Right renal cortex interstitium (tissue), 3 donors: Measurements from ENCODE around the gene WIPF2. TPM values are rescaled to one million over a fixed set of nuclear protein-coding genes. Genes with fewer than 3 reads are reported as not detected.
A peak's percentile ranks its signal among the peaks of the same experiment; 100 is the strongest.

Experiments used
- DNase-seq, 3 donors: peaks; one replicate each; pipeline ENCODE4 v3.0.0-alpha.2; 2013; ENCODE audit warnings: low read depth in 3 of 3, low spot score in 2 of 3
- polyA plus RNA-seq, 3 donors: library from polyadenylated mRNA; unstranded; fragments of 120-200 nt; gene quantifications; one replicate each; pipeline ENCODE4 v1.2.1, GENCODE V29; 2013; ENCODE audit not compliant: insufficient read length in 3 of 3

WIPF2 gene
- polyA plus RNA-seq, 3 donors, result 26.1 to 28.5 (median 27.8) TPM

GRCh38 chr17:40312131-40312731, 93.1 kb downstream of the WIPF2 start:
- DNase-seq, result no peak

GRCh38 chr17:40312893-40313667, 94.0 kb downstream of the WIPF2 start:
- DNase-seq, result no peak

DNA sequence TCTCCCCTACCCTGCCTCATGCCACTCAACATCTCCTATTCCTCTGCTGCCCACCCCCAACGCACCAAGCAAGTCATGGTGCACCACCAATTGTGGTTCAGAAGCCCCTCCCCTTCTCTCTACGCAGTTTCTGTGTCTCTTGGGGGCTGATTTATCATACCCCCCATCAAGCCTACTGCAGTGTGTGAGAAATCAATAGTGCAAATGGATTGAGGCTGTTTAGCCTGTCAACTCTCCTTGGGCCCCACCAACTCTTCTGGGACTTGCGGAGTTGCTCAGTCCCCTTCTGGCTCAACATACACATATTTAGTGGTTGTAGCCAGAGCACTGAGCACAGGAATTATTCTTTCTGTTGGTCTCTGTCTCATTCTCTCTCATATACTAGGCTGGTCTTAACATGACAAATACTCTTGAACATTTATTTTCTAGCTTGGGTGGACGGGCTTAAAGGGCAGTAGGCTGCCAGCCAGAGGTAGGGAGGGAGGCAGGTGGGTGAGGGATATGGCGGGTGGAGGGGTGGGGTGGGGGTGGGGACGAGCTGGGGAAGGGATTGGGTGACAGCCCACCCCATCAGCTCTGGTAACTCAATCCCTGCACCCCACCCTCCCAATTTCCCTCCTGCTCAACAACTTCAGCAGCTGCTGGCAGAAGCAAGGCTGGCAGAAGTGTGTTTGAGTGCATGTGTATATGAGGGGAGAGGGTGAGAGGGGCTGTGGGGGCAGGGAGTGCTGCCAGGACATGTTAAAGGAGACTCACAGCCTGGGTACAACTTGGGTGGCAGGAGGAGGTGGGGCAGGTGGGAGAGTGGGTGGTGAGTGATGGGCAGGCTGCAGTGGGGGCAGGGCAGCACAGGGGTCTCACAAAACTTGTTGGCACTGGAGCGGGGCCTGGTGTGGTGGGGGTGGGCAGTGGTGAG, 94.8 kb downstream of the WIPF2 start:
- DNase-seq, result no peak

DNA sequence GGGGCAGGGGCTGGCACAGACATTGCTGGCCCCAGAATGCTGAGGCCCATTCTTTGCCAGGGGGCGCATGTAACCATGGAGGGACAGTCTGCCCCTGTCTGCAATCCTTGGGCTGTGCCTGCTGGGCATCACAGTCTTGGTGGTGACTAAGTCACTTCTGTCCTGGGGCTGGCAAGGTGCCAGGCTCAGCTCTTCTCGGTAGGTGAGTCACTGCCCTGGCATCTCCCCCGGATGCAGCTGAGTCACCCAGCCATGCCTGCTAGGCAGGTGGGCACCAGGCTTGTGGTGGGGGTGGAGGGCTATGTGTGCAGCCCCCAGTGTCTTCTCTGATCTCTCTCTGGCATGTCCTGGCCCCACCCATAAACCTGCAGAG, 95.5 kb downstream of the WIPF2 start:
- DNase-seq, result no peak

DNA sequence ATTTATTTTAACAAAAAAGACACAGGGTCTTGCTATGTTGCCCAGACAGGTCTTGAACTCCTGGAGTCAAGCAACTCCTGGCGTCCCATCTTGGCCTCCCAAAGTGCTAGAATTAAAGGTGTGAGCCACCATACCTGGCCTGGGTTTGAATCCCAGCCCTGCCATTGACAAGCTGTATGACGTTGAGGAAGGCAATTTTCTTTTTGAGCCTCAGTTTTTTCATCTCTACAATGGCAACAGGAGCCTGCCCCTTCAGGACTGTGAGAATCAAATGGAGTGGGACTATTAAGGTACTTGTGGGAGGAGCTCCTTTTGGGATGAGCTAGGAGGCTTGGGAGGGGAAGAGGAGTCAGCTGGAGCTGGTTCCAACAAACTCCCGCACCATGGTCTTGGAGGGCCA, 96.1 kb downstream of the WIPF2 start:
- DNase-seq, result no peak

GRCh38 chr17:40315678-40316570, 96.8 kb downstream of the WIPF2 start:
- DNase-seq, result no peak

DNA sequence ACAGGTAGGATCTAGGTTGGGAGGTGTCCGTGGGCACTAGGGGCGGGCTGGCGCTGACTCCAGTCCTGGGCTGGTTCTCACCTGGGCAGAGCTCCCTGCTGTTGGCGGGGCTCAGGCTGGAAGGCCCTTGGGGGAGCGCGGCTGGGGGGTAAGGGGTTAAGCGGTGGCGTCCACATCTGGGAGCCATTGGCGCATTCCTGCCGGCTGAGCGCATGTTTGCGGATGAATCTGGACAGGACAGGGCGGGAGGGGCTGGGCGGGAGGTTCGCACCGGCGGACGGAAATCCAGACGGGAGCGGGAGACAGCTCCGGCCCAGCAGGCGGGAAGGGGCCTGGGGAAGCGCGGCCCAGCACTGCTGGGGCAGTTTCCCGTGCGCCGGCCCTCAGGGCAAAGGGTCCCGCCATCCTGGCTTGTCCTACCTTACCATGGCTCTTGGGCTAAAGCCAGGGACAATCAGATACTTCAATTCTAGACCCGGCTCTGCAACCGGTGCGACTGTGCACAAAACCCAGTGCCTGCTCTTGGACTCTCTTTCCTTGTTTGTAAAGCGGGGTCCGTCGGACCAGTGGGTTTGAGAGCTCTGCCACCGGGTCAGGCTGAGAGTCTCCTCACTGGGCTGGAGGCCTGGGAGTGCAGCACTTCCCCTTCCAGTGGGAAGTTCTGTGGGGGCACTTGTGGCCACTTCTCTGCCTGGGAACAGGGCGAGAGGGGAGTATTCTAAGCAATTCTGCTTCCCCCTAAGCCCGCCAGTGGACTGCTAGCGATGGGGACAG, 97.7 kb downstream of the WIPF2 start:
- no peak for DNase-seq

- no peak for DNase-seq
These were observed 98.3 kb downstream of the WIPF2 start for GRCh38 chr17:40317345-40317873.

DNA sequence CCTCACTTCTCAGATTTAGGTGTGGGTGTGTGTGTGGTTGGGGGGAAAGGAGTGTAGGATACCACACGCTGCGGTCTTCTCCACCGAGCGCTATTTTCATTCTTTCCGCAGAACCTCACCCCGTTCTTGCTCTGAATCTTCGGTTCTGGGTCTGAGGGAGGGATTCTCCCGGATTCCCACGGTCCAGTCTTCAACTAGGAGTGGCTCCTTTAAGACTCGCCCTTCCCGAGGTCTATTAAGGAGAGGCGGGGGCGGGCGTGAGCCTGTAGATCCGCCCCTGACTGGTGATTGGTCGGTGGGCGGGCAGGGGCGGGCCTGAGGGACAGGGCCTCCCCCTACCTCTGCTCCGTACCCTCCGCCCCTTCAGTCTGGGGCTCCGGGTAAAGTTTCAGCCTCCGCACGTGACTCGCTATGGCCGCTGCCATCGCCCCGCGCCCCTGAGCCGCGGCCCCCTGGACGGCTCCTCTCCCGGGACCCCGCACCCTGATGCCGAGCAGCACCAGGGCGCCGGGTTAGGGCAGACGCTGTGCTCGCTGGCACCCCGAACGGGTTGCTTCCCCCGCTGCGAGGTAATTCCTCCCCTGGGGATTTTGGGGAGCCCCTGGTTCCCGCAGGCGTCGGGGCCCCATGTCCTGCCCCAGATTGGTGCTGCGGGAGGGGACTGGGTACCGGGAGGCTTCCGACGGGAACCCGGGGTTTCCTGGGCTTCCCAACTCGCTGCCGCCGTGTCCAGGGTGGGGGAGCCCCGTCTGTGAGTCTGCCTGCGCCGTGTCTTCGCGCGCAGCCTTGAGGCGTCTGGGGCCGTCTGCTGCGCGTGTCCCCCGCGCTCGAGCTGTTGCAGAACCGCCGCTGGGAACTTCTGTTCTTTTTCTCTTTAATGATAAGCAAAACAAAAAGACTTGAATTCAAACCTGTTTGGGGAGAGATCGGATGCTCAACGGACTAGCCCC, 99.1 kb downstream of the WIPF2 start:
- DNase-seq, result peak in 2 of 3 donors; percentile 91 to 93

GRCh38 chr17:40318830-40319391, 99.8 kb downstream of the WIPF2 start:
- no peak for DNase-seq

- DNase-seq, result no peak
These were observed 100.8 kb downstream of the WIPF2 start for GRCh38 chr17:40319651-40320540.

GRCh38 chr17:40320756-40321523, 101.8 kb downstream of the WIPF2 start:
- DNase-seq, result no peak

- DNase-seq, result no peak
These were observed 102.4 kb downstream of the WIPF2 start for GRCh38 chr17:40321524-40321929.

GRCh38 chr17:40321961-40322357, 102.9 kb downstream of the WIPF2 start:
- DNase-seq, result no peak

DNA sequence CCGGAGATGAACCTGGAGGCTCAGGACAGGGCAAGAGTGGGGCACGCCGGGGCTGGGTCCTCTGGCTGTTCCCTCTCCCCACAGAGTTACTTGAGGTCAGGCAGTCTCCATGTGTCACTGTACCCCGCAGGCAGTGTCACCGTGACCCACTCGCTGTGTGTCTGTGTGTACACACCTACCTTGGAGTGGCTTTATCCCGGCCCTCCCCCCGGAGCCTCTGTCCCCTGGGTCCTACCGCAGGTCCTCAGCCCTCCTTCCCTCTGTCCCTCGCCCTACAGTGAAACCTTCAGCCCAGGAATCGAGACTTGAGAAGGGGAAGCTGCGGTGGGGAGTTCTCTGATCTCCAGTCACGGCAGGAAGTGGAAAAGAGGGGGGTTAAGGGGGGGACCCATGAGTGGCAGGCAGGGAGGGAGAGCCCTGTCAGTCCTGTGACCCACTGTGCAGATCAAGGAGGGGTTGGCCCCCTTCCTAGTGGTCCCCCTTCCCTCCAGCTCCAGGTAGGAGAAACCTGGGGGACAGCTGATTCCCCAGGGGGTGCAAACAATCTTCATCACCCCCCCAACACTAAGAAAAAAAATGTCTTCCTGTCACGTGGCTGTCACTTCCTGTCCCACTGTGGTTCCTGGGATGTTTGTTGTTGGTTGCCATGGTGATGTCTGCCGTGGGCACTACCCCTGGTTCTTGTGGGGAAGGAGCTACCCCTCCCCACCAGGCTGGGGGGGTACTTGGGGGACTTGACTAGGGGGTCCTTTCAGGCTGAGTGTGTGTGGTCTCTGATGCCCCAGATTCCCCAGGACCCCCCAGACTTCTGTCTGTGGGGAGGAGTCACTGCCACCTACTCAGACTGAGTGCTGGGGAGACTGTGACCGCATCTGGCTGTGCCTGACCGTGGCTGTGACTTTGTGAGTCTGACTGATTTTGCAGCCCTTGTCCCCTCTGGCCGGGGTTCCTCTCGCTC, 103.5 kb downstream of the WIPF2 start:
- DNase-seq, result no peak
